Nephron (organoid): ENCODE results near the gene RAMP3.

ENCODE experiments used
- H3K27ac Mint-ChIP-seq, 3 experiments: 2 replicates each; pipeline ENCODE4 v1.8.0; 2020; ENCODE audit warnings: mixed read lengths in 3 of 3, mild to moderate bottlenecking in 2 of 3, moderate library complexity in 1 of 3
- H3K27me3 Mint-ChIP-seq: 2 replicates; pipeline ENCODE4 v1.8.0; 2021; ENCODE audit warnings: low read depth, mild to moderate bottlenecking, moderate library complexity, mixed read lengths
- H3K36me3 Mint-ChIP-seq: 2 replicates; pipeline ENCODE4 v1.8.0; 2020; ENCODE audit warnings: low read depth, mixed read lengths
- H3K4me1 Mint-ChIP-seq: 2 replicates; pipeline ENCODE4 v1.8.0; 2020; ENCODE audit warnings: mixed read lengths
- H3K4me3 Mint-ChIP-seq, 3 experiments: 2 replicates each; pipeline ENCODE4 v1.8.0; 2020; ENCODE audit warnings: mild to moderate bottlenecking in 3 of 3, mixed read lengths in 3 of 3, moderate library complexity in 2 of 3
- H3K9me3 Mint-ChIP-seq: 2 replicates; pipeline ENCODE4 v1.8.0; 2020; ENCODE audit warnings: mixed read lengths
- CTCF ChIP-seq, 3 experiments: fragments of 200-600 bp; sonication (generic); IDR thresholded peaks; one replicate each; pipeline ENCODE4 v1.5.0; 2021; ENCODE audit warnings: antibody characterized with exemption in 3 of 3; ENCODE audit not compliant: unreplicated experiment in 3 of 3

Gene RAMP3

DNA sequence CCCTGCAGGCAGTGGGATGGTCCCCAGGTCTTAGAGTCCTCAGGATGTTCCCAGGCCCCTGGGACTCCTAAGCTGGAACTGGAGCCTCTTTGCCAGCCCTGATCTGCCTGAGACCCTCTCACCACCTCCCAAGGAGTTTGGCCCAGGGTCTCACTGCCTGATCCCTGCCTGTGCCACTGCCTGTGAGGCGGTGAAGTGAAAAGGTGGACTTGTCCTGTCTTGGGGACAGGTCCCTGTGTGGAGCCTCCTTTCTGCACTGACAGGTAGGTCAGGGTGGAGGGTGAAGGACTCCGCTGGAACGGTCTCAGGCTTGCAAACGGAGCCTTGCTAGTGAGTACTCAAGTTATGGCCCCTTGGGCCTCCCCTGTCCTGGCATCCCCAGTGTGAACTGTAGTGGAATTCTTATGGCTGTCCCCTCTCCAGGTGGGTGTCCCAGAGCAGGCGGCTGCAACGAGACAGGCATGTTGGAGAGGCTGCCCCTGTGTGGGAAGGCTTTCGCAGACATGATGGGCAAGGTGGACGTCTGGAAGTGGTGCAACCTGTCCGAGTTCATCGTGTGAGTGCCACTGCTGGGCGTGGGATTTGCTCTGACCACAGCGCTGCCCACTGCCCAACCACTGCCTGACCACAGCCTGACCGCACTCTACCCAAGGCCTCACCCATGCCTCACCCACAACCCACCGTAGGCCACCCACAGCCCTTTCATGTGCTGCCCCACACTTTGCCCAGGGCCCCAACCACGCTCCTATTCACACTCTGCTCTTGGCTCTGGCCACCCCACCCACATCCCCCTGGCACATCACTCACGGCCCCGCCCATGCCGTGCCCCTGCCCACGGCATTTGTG lies 19.5 kb downstream of the RAMP3 start:
- Mint-ChIP-seq H3K4me1 (no peaks in the 10 kb centered on the region), H3K27ac (no peak overlapping the region), H3K27me3 (peaks cover 12% of the 10 kb centered on the region), H3K4me3 (no peak overlapping the region), H3K9me3 (no peaks in the 10 kb centered on the region), H3K36me3 (no peaks in the 10 kb centered on the region)
- TF ChIP-seq CTCF (IDR thresholded peaks at IDR 0.05; ENCODE audit: unreplicated experiment in 3 of 3), result no peak

- Mint-ChIP-seq H3K36me3 (no peaks in the 10 kb centered on the region), H3K27ac (no peak overlapping the region), H3K4me1 (no peaks in the 10 kb centered on the region), H3K27me3 (peaks cover 12% of the 10 kb centered on the region), H3K4me3 (no peak overlapping the region), H3K9me3 (no peaks in the 10 kb centered on the region)
- TF ChIP-seq CTCF (IDR thresholded peaks at IDR 0.05; ENCODE audit: unreplicated experiment in 3 of 3), result no peak
These were observed 20.2 kb downstream of the RAMP3 start for GRCh38 chr7:45177801-45178200.

DNA sequence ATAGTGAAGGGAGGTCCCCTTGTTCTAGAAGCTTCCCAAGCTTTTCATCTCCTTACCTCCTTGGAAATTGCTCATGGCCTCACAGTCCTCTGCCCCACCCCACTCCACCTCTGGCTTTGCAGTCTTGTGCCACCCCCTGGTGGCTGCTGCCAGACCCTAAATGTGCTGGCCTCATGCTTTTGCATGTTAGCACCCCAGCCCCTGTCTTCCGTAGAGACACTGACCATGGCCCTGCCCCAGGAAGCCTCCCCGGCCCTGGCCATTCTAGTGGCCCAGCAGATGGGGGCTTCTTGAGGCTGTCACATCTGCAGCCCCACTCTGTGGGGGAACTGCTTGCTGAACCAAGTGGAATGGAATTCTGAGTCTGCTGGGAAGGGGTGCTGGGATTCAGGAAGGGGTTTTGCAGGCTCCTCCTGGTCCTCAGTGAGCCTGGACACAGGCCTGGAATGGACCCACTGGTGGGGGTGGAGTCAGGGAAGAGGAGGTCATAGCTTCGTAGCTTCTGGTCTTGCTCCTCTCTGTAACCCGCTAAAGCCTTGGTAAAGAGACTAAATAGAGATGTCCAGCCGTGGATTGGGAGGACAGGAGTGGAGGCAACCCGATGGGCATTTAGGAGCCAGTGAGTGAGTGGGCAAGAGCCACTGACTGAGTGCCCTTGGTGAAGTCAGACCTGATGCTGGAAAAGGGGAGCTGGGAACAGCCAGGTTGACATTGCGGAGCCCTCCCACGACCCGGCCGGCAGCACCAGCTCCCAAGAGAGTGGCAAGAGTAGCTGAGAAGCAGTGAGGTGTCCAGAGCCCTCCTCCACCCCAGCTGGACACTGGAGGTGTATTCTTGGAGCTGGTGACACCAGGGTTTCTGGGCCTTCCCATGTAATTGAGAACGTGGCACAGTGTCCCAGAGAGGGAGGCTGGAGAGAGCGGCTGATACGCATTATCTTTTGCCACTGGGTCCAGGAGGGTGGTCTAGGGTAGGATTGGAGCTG lies 20.9 kb downstream of the RAMP3 start:
- Mint-ChIP-seq H3K9me3 (no peaks in the 10 kb centered on the region), H3K36me3 (no peaks in the 10 kb centered on the region), H3K4me3 (no peak overlapping the region), H3K27me3 (peaks cover 12% of the 10 kb centered on the region), H3K27ac (no peak overlapping the region), H3K4me1 (no peaks in the 10 kb centered on the region)
- TF ChIP-seq CTCF (IDR thresholded peaks at IDR 0.05; ENCODE audit: unreplicated experiment in 3 of 3), result no peak

- Mint-ChIP-seq H3K36me3 (no peaks in the 10 kb centered on the region), H3K27ac (no peak overlapping the region), H3K4me1 (no peaks in the 10 kb centered on the region), H3K4me3 (no peak overlapping the region), H3K27me3 (peaks cover 12% of the 10 kb centered on the region), H3K9me3 (no peaks in the 10 kb centered on the region)
- TF ChIP-seq CTCF (IDR thresholded peaks at IDR 0.05; ENCODE audit: unreplicated experiment in 3 of 3), result no peak
These were observed 22.1 kb downstream of the RAMP3 start for GRCh38 chr7:45179666-45180065.

GRCh38 chr7:45180084-45180986 lies 22.7 kb downstream of the RAMP3 start:
- H3K4me3 Mint-ChIP-seq, result no peak overlapping the region
- no peak for TF ChIP-seq CTCF (IDR thresholded peaks at IDR 0.05; ENCODE audit: unreplicated experiment in 3 of 3)
- H3K27me3 Mint-ChIP-seq, result peaks cover 15% of the 10 kb centered on the region
- H3K36me3 Mint-ChIP-seq, result no peaks in the 10 kb centered on the region
- H3K9me3 Mint-ChIP-seq, result no peaks in the 10 kb centered on the region
- H3K27ac Mint-ChIP-seq, result no peak overlapping the region
- no peaks in the 10 kb centered on the region for H3K4me1 Mint-ChIP-seq
